Mesenchymal stem cell (in vitro differentiated cells and primary cell): ENCODE data around the gene CCDC124.
"Not testable (repeated sequence)": the region's sequence is repeated elsewhere in the genome, so short reads cannot be mapped to it uniquely, and the experiment has no call there.

Experiments
- DNase-seq: peaks from one replicate; pipeline ENCODE4 v3.0.0-alpha.2; 2013
- H2AFZ ChIP-seq: one replicate; pipeline ENCODE4 v1.6.1; 2013; ENCODE audit warnings: low read depth, mild to moderate bottlenecking, control low read depth, inconsistent platforms, low read length, moderate library complexity
- H2AK5ac ChIP-seq: 2 replicates; pipeline ENCODE4 v1.6.1; 2013; ENCODE audit warnings: low read length, moderate library complexity, mild to moderate bottlenecking, inconsistent platforms; ENCODE audit not compliant: severe bottlenecking
- H2BK120ac ChIP-seq: one replicate; pipeline ENCODE4 v1.6.1; 2013; ENCODE audit warnings: low read depth, mild to moderate bottlenecking, inconsistent platforms, low read length, moderate library complexity
- H2BK12ac ChIP-seq, 2 experiments: one replicate each; pipeline ENCODE4 v1.6.1; 2013; ENCODE audit warnings: inconsistent platforms in 2 of 2, low read length in 2 of 2, mild to moderate bottlenecking in 2 of 2, moderate library complexity in 2 of 2, control low read depth in 1 of 2
- H2BK15ac ChIP-seq: one replicate; pipeline ENCODE4 v1.6.1; 2013; ENCODE audit warnings: mild to moderate bottlenecking, low read depth, inconsistent platforms; ENCODE audit not compliant: poor library complexity, severe bottlenecking
- H2BK5ac ChIP-seq: 2 replicates; pipeline ENCODE4 v1.6.1; 2013; ENCODE audit warnings: low read depth, mild to moderate bottlenecking, low read length, control low read depth, inconsistent platforms; ENCODE audit not compliant: poor library complexity, severe bottlenecking
- H3K14ac ChIP-seq, 2 experiments: one replicate each; pipeline ENCODE4 v1.6.1; 2013; ENCODE audit warnings: inconsistent platforms in 2 of 2, low read length in 2 of 2, control low read depth in 1 of 2, mild to moderate bottlenecking in 1 of 2, moderate library complexity in 1 of 2
- H3K18ac ChIP-seq, 2 experiments: one replicate each; pipeline ENCODE4 v1.6.1; 2013; ENCODE audit warnings: inconsistent platforms in 2 of 2, low read length in 2 of 2, control low read depth in 1 of 2, low read depth in 1 of 2, mild to moderate bottlenecking in 1 of 2
- H3K23ac ChIP-seq, 2 experiments: one replicate each; pipeline ENCODE4 v1.6.1; 2013; ENCODE audit warnings: inconsistent platforms in 2 of 2, low read length in 2 of 2, mild to moderate bottlenecking in 2 of 2, moderate library complexity in 2 of 2, control low read depth in 1 of 2
- H3K27ac ChIP-seq: 2 replicates; pipeline ENCODE4 v1.5.1; 2013; ENCODE audit warnings: mild to moderate bottlenecking, moderate library complexity, low read length, control low read depth, inconsistent platforms; ENCODE audit not compliant: poor library complexity, severe bottlenecking
- H3K27me3 ChIP-seq, 2 experiments: 2 replicates each; pipeline versions ENCODE4 v1.6.1 to v1.7.0; 2013; ENCODE audit warnings: low read length in 2 of 2, mild to moderate bottlenecking in 2 of 2, moderate library complexity in 2 of 2, control low read depth in 1 of 2, inconsistent platforms in 1 of 2; ENCODE audit not compliant: control insufficient read depth in 1 of 2, insufficient read depth in 1 of 2
- H3K36me3 ChIP-seq, 2 experiments: 2 replicates each; pipeline versions ENCODE4 v1.6.1 to v1.7.0; 2013; ENCODE audit warnings: low read length in 2 of 2, control low read depth in 1 of 2, inconsistent platforms in 1 of 2, low read depth in 1 of 2, mild to moderate bottlenecking in 1 of 2; ENCODE audit not compliant: insufficient read depth in 2 of 2, control insufficient read depth in 1 of 2
- H3K4ac ChIP-seq, 2 experiments: one replicate each; pipeline ENCODE4 v1.6.1; 2013; ENCODE audit warnings: inconsistent platforms in 2 of 2, low read length in 2 of 2, mild to moderate bottlenecking in 2 of 2, moderate library complexity in 2 of 2, control low read depth in 1 of 2, low read depth in 1 of 2
- H3K4me1 ChIP-seq: 2 replicates; pipeline ENCODE4 v1.6.1; 2013; ENCODE audit warnings: low read depth, low read length, control low read depth; ENCODE audit not compliant: control insufficient read depth, insufficient read depth
- H3K4me2 ChIP-seq: 2 replicates; pipeline ENCODE4 v1.6.1; 2013; ENCODE audit warnings: low read length, mild to moderate bottlenecking, inconsistent platforms; ENCODE audit not compliant: poor library complexity, severe bottlenecking
- H3K4me3 ChIP-seq, 2 experiments: 2 replicates each; pipeline versions ENCODE4 v1.5.1 to v1.7.0; 2013; ENCODE audit warnings: low read length in 2 of 2, mild to moderate bottlenecking in 2 of 2, control low read depth in 1 of 2, low read depth in 1 of 2; ENCODE audit not compliant: insufficient read depth in 1 of 2
- H3K79me1 ChIP-seq: replicated peaks from 2 replicates; pipeline ENCODE4 v1.6.1; 2013; ENCODE audit warnings: mild to moderate bottlenecking, control low read depth, low read length, inconsistent platforms; ENCODE audit not compliant: poor library complexity, severe bottlenecking
- H3K9ac ChIP-seq: 2 replicates; pipeline ENCODE4 v1.7.0; 2013; ENCODE audit warnings: mild to moderate bottlenecking, low read length, moderate library complexity
- H3K9me3 ChIP-seq: 2 replicates; pipeline ENCODE4 v1.7.0; 2013; ENCODE audit warnings: mild to moderate bottlenecking, low read length; ENCODE audit not compliant: control insufficient read depth
- H4K8ac ChIP-seq: one replicate; pipeline ENCODE4 v1.6.1; 2013; ENCODE audit warnings: inconsistent platforms, mild to moderate bottlenecking, low read length, moderate library complexity
- H4K91ac ChIP-seq: one replicate; pipeline ENCODE4 v1.6.1; 2013; ENCODE audit warnings: mild to moderate bottlenecking, low read length, inconsistent platforms
- WGBS: methylation state at CpG from one replicate; pipeline ENCODE4 v1.1.7; 2013; ENCODE audit warnings: mixed read lengths; 5-methylcytosine and 5-hydroxymethylcytosine counted together

The CCDC124 gene

GRCh38 chr19:17918151-17918550 lies 14.7 kb upstream of the CCDC124 start:
- not testable (repeated sequence) for H4K91ac ChIP-seq, H3K9ac ChIP-seq, H2BK12ac ChIP-seq, H3K27ac ChIP-seq, H2BK15ac ChIP-seq, H2BK120ac ChIP-seq, H3K4ac ChIP-seq, H3K4me3 ChIP-seq, H2AFZ ChIP-seq, H3K27me3 ChIP-seq, H3K9me3 ChIP-seq, H3K14ac ChIP-seq, H3K18ac ChIP-seq, H3K36me3 ChIP-seq, H3K4me1 ChIP-seq, DNase-seq, H3K79me1 ChIP-seq, H3K4me2 ChIP-seq, H3K23ac ChIP-seq, H2AK5ac ChIP-seq, H2BK5ac ChIP-seq, H4K8ac ChIP-seq
- 91% methylated on average over 16 of the region's 30 CpGs for WGBS

- H3K79me1 ChIP-seq, H3K4me2 ChIP-seq, H3K27me3 ChIP-seq, H3K4ac ChIP-seq, H3K9me3 ChIP-seq, H2BK12ac ChIP-seq, H2BK5ac ChIP-seq, H3K9ac ChIP-seq, H3K23ac ChIP-seq, H3K18ac ChIP-seq, H3K36me3 ChIP-seq, H3K27ac ChIP-seq, H3K14ac ChIP-seq, H4K91ac ChIP-seq, H3K4me3 ChIP-seq, H2BK120ac ChIP-seq, H2AFZ ChIP-seq, H2BK15ac ChIP-seq, H2AK5ac ChIP-seq, DNase-seq, H3K4me1 ChIP-seq, H4K8ac ChIP-seq: not testable (repeated sequence)
- 69% methylated on average over 2 of the region's 5 CpGs for WGBS
Observed at GRCh38 chr19:17919122-17919521, 13.7 kb upstream of the CCDC124 start.

GRCh38 chr19:17920527-17920926 lies 12.3 kb upstream of the CCDC124 start:
- Histone ChIP-seq H3K23ac (no peak overlapping the region), H3K9ac (no peak overlapping the region), H2BK5ac (no peak overlapping the region), H4K91ac (no peak overlapping the region), H3K79me1 (no peaks in the 10 kb centered on the region), H3K18ac (no peak overlapping the region), H3K9me3 (peaks cover 6% of the 10 kb centered on the region), H3K4me1 (no peaks in the 10 kb centered on the region), H4K8ac (no peak overlapping the region), H3K14ac (no peak overlapping the region), H2BK120ac (no peak overlapping the region), H2AK5ac (no peak overlapping the region), H2AFZ (no peak overlapping the region), H3K27ac (no peak overlapping the region), H2BK12ac (no peak overlapping the region), H3K4me2 (no peak overlapping the region), H3K27me3 (peaks cover 0 to 12% of the 10 kb centered on the region in 2 experiments), H3K4ac (no peak overlapping the region), H3K36me3 (no peaks in the 10 kb centered on the region), H2BK15ac (no peak overlapping the region), H3K4me3 (no peak overlapping the region)
- DNase-seq, result no peak

- H2BK15ac ChIP-seq, result no peak overlapping the region
- no peak overlapping the region for H3K4me3 ChIP-seq
- no peak for DNase-seq
- no peak overlapping the region for H2BK120ac ChIP-seq
- H2AK5ac ChIP-seq, result no peak overlapping the region
- no peaks in the 10 kb centered on the region for H3K4me1 ChIP-seq
- H2AFZ ChIP-seq, result no peak overlapping the region
- H3K27ac ChIP-seq, result no peak overlapping the region
- no peak overlapping the region for H4K91ac ChIP-seq
- peaks cover 3% of the 10 kb centered on the region for H3K9me3 ChIP-seq
- no peak overlapping the region for H3K4me2 ChIP-seq
- H3K23ac ChIP-seq, result no peak overlapping the region
- WGBS, result 56% methylated on average over 3 of the region's 3 CpGs
- no peak overlapping the region for H3K4ac ChIP-seq
- H2BK12ac ChIP-seq, result no peak overlapping the region
- no peak overlapping the region for H2BK5ac ChIP-seq
- no peak overlapping the region for H4K8ac ChIP-seq
- no peak overlapping the region for H3K18ac ChIP-seq
- H3K36me3 ChIP-seq, result no peaks in the 10 kb centered on the region
- peaks cover 0 to 21% of the 10 kb centered on the region in 2 experiments for H3K27me3 ChIP-seq
- H3K14ac ChIP-seq, result no peak overlapping the region
- H3K79me1 ChIP-seq, result no peaks in the 10 kb centered on the region
- H3K9ac ChIP-seq, result no peak overlapping the region
Observed at GRCh38 chr19:17922138-17922537, 10.7 kb upstream of the CCDC124 start.
